Naive thymus-derived CD4-positive, alpha-beta T cell (primary cell): ENCODE measurements around the gene GAS2L1. TPM values are rescaled to one million over a fixed set of nuclear protein-coding genes. Genes with fewer than 3 reads are reported as not detected.

Experiments
- ATAC-seq: fragments of 150-1000 bp; cut with Tn5 transposase; 2 replicates; pipeline ENCODE4 v1.10.0; 2021; ENCODE audit warnings: mild to moderate bottlenecking, moderate library complexity
- CTCF ChIA-PET: fragments of 350-600 bp; sonication (Branson Sonifier 250); formaldehyde crosslinking; loops from one replicate; lab custom pipeline; 2021; ENCODE audit warnings: antibody characterized with exemption; lab: Charles Lee
- POLR2A ChIA-PET: fragments of 350-600 bp; sonication (Branson Sonifier 250); formaldehyde crosslinking; loops from one replicate; lab custom pipeline; 2021; ENCODE audit warnings: antibody characterized with exemption, inconsistent platforms; lab: Charles Lee
- DNase-seq, 9 donors: peaks; one replicate each; pipeline versions ENCODE4 v3.0.0 to v3.0.0-alpha.2; 2020 to 2022; ENCODE audit warnings: mixed read lengths in 1 of 9
- H3K27ac ChIP-seq: one replicate; pipeline ENCODE4 v1.7.0; 2013; ENCODE audit warnings: mild to moderate bottlenecking, low read depth, low read length, moderate library complexity
- H3K27me3 ChIP-seq, 2 donors: one replicate each; pipeline ENCODE4 v1.7.0; 2013; ENCODE audit warnings: low read length in 2 of 2, mild to moderate bottlenecking in 2 of 2, moderate library complexity in 2 of 2; ENCODE audit not compliant: control insufficient read depth in 2 of 2, insufficient read depth in 2 of 2
- H3K36me3 ChIP-seq, 3 experiments: 1 replicate in 2 of 3; 2 replicates in 1 of 3; pipeline ENCODE4 v1.7.0; 2013; ENCODE audit warnings: low read length in 3 of 3, mild to moderate bottlenecking in 3 of 3, moderate library complexity in 1 of 3; ENCODE audit not compliant: insufficient read depth in 3 of 3, control insufficient read depth in 2 of 3
- H3K4me1 ChIP-seq, 2 donors: one replicate each; pipeline ENCODE4 v1.7.0; 2013; ENCODE audit warnings: low read length in 2 of 2, mild to moderate bottlenecking in 2 of 2, moderate library complexity in 1 of 2; ENCODE audit not compliant: control insufficient read depth in 2 of 2, insufficient read depth in 2 of 2
- H3K4me3 ChIP-seq: 2 replicates; pipeline ENCODE4 v1.7.0; 2013; ENCODE audit warnings: mild to moderate bottlenecking, low read length
- H3K9me3 ChIP-seq, 3 experiments: 1 replicate in 2 of 3; 2 replicates in 1 of 3; pipeline ENCODE4 v1.7.0; 2013; ENCODE audit warnings: low read length in 3 of 3; ENCODE audit not compliant: control insufficient read depth in 2 of 3
- H3K27ac Mint-ChIP-seq, 9 donors: one replicate each; pipeline ENCODE4 v1.8.0; 2020 to 2022; ENCODE audit warnings: mixed read lengths in 9 of 9, mild to moderate bottlenecking in 8 of 9, moderate library complexity in 5 of 9, inconsistent platforms in 2 of 9
- H3K27me3 Mint-ChIP-seq, 5 donors: one replicate each; pipeline ENCODE4 v1.8.0; 2021 to 2022; ENCODE audit warnings: mixed read lengths in 5 of 5, mild to moderate bottlenecking in 1 of 5
- H3K36me3 Mint-ChIP-seq, 5 donors: one replicate each; pipeline ENCODE4 v1.8.0; 2020 to 2022; ENCODE audit warnings: mixed read lengths in 5 of 5, mild to moderate bottlenecking in 3 of 5, inconsistent platforms in 1 of 5
- H3K4me1 Mint-ChIP-seq, 7 donors: one replicate each; pipeline ENCODE4 v1.8.0; 2020 to 2022; ENCODE audit warnings: mixed read lengths in 7 of 7, mild to moderate bottlenecking in 3 of 7, inconsistent platforms in 1 of 7
- H3K4me3 Mint-ChIP-seq, 10 donors: one replicate each; pipeline ENCODE4 v1.8.0; 2020 to 2022; ENCODE audit warnings: mild to moderate bottlenecking in 10 of 10, mixed read lengths in 10 of 10, moderate library complexity in 6 of 10, inconsistent platforms in 2 of 10
- H3K9me3 Mint-ChIP-seq, 11 donors: one replicate each; pipeline ENCODE4 v1.8.0; 2020 to 2022; ENCODE audit warnings: mixed read lengths in 11 of 11, mild to moderate bottlenecking in 4 of 11, inconsistent platforms in 1 of 11, moderate library complexity in 1 of 11
- intact Hi-C, 2 donors: fragments of 100-400 bp; cut with micrococcal nuclease; formaldehyde crosslinking; loops; one replicate each; pipeline ENCODE4 v1.15.1; 2023
- polyA plus RNA-seq, 2 donors: library from polyadenylated mRNA; unstranded; fragments of 300-500 nt; fragmentation: Illumina TruSeq; gene quantifications; one replicate each; pipeline ENCODE4 v1.2.3, GENCODE V29; 2021
- total RNA-seq, 6 experiments: library from RNA in 5 of 6; stranded (reverse) in 5 of 6; gene quantifications; 1 replicate in 5 of 6; 2 replicates in 1 of 6; pipeline ENCODE4 v1.2.3 and lab custom pipeline; 2021 to 2026

Gene GAS2L1
- total and polyA plus RNA-seq, 7 experiments from 2014 or later, result 0.09 to 7.5 (median 0.54) TPM; not detected in 2

DNA sequence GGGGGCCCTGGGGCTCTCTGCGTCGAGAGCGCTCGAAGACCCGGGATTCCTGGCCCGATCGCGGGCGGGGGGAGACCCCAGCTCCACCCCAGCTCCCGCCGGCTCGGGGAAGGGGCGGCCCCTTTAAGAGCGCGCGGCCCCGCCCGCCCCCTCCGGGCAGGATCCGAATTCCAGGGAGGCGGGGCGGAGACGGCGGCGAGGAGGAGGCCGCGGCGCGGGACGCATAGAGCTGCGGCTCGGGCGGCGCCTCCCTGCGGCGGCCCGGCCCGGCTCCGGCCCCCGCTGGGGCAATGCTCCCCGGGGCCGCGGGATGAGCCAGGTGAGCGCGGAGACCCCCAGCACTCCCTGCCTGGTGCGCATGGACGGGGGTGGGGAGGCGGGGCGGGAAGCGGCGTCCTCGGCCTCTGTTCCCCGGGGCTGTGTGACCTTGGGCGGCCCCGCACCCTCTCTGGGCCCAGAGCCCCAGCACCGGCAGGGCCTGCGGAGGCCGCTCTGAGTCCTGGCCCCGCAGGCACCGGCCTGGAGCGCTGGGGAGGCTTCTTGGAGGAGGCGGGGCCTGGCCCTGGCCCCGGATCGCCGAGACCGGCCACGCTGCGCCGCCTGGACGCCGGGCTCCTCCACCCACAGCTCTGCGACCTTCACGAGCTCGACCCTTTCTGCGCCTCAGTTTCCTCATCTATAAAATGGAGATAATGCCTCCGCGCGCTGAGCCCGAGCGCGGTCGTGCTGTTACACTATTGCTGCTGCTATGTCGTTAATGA is 565 bp downstream of the GAS2L1 start:
- H3K4me1 Mint-ChIP-seq, result peaks cover 7 to 21% (median 12%) of the 10 kb centered on the region in 7 donors

DNA sequence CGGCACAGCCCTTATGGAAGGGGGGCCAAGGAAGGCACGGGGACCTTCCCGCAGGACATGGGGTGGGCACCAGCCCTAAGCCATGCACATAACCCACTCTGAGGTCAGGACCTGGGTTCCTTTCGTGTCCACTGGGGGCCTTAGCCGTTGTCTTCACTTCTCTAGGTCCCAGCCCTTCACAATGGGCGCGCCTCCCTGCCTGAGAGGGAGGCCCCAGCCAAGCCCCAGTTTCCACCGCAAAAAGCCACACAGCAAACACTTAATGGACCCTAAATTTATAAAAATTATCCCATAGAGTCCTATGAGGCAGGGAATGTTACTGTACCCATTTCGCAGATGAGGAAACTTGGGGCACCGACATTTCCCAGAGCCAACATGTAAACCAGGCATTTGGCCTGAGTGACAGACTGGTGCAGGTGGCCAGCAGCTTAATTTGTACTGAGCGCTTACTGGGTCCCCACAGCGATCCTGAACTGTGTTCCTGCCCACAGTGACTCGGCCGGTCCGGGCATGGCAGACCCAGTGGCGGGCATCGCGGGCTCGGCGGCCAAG is 1.2 kb downstream of the GAS2L1 start:
- Mint-ChIP-seq H3K27me3 (peaks cover 13 to 28% (median 21%) of the 10 kb centered on the region in 5 donors), H3K27ac (no peak overlapping the region), H3K4me3 (peak overlapping the region; percentile 72 to 93 (median 85)), H3K36me3 (no peaks in the 10 kb centered on the region), H3K9me3 (peaks cover 0 to 1% (median 0%) of the 10 kb centered on the region in 11 donors), H3K4me1 (peaks cover 7 to 23% (median 13%) of the 10 kb centered on the region in 7 donors)
- ATAC-seq (no peak), DNase-seq (no peak)
- POLR2A ChIA-PET, result no interaction called here
- no peak overlapping the region for H3K27ac ChIP-seq
- no peaks in the 10 kb centered on the region for H3K36me3 ChIP-seq
- H3K9me3 ChIP-seq, result no peaks in the 10 kb centered on the region
- peaks cover 0 to 12% of the 10 kb centered on the region in 2 donors for H3K27me3 ChIP-seq
- no peak overlapping the region for H3K4me3 ChIP-seq
- H3K4me1 ChIP-seq, result peaks cover 3 to 10% of the 10 kb centered on the region in 2 donors
- intact Hi-C loops, result loop anchor here in 1 of 2 donors (2.0 to 5.0 kb wide), 2 partner anchors 39 to 110 kb away; partner anchors contain the start of gene EWSR1
- CTCF ChIA-PET, result no interaction called here

More for the DNA sequence above, 565 bp downstream of the GAS2L1 start:
- H3K27me3 ChIP-seq, result peaks cover 0 to 12% of the 10 kb centered on the region in 2 donors
- H3K9me3 ChIP-seq, result no peaks in the 10 kb centered on the region
- H3K9me3 Mint-ChIP-seq, result peaks cover 0 to 1% (median 0%) of the 10 kb centered on the region in 11 donors
- H3K36me3 Mint-ChIP-seq, result no peaks in the 10 kb centered on the region
- peak; percentile 30 for ATAC-seq
- H3K27ac Mint-ChIP-seq, result no peak overlapping the region
- ChIA-PET POLR2A (no interaction called here), CTCF (interaction anchor here (0.6 kb wide), 1 partner anchor 80 kb away, joined by 5 read pairs; no protein-coding TSS in a partner anchor)
- peaks cover 6 to 22% (median 15%) of the 10 kb centered on the region in 5 donors for H3K27me3 Mint-ChIP-seq
- H3K27ac ChIP-seq, result no peak overlapping the region
- H3K4me1 ChIP-seq, result peaks cover 3 to 10% of the 10 kb centered on the region in 2 donors
- intact Hi-C loops, result loop anchor here in 1 of 2 donors (2.0 to 5.0 kb wide), 2 partner anchors 38 to 110 kb away; partner anchors contain the start of gene EWSR1
- H3K4me3 Mint-ChIP-seq, result peak overlapping the region; percentile 72 to 93 (median 85)
- peak in 2 of 9 donors; percentile 16 to 74 for DNase-seq
- H3K4me3 ChIP-seq, result peak overlapping the region; percentile 55
- H3K36me3 ChIP-seq, result no peaks in the 10 kb centered on the region

DNA sequence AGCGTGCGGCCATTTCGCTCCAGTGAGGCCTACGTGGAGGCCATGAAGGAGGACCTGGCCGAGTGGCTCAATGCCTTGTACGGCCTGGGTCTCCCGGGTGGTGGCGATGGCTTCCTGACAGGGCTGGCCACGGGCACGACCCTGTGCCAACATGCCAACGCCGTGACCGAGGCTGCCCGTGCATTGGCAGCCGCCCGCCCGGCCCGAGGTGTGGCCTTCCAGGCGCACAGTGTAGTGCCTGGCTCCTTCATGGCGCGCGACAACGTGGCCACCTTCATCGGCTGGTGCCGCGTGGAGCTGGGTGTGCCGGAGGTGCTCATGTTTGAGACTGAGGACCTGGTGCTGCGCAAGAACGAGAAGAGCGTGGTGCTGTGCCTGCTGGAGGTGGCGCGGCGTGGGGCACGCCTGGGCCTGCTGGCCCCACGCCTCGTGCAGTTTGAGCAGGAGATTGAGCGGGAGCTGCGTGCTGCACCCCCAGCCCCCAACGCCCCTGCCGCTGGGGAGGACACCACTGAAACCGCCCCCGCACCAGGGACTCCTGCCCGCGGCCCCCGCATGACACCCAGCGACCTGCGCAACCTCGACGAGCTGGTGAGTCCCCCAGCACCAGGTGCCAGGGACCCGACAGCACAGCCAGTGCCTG is 1.8 kb downstream of the GAS2L1 start:
- DNase-seq (no peak), ATAC-seq (no peak)
- Histone ChIP-seq H3K4me1 (peaks cover 3 to 10% of the 10 kb centered on the region in 2 donors), H3K4me3 (no peak overlapping the region), H3K9me3 (no peaks in the 10 kb centered on the region), H3K27me3 (peaks cover 0 to 16% of the 10 kb centered on the region in 2 donors), H3K36me3 (no peaks in the 10 kb centered on the region), H3K27ac (no peak overlapping the region)
- Mint-ChIP-seq H3K27me3 (peaks cover 19 to 34% (median 25%) of the 10 kb centered on the region in 5 donors), H3K4me1 (peaks cover 7 to 23% (median 18%) of the 10 kb centered on the region in 7 donors), H3K9me3 (peaks cover 0 to 1% (median 0%) of the 10 kb centered on the region in 11 donors), H3K36me3 (no peaks in the 10 kb centered on the region), H3K4me3 (peak overlapping the region in 3 of 10 donors; percentile 5 to 33 (median 9)), H3K27ac (peak overlapping the region in 1 of 9 donors; percentile 31)
- ChIA-PET POLR2A (no interaction called here), CTCF (no interaction called here)
- intact Hi-C loops, result loop anchor here in 1 of 2 donors (5.0 kb wide), 1 partner anchor 109 kb away; no protein-coding TSS in a partner anchor

DNA sequence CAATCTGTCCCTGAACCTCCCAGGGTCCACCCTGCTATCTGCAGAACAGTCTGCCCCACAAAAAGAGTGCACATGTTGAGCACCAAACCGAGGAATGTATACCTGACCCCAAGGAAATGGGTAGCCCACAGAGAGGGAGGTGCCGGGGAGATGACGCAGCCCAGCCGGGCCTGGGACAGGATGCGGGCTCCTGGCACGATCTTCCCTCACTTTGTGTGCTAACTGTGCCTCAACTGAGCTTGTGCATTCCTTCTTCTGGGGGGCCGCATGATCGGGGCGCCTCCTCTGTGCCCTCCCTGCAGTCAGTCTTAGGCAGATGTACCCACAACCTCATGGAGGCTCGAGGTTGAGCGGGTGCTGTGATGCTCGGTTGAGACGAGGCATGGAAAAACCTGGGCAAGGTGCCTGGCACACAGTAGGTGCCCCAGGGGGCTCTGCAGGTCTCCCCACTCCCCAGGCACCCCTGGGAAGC is 2.4 kb downstream of the GAS2L1 start:
- POLR2A ChIA-PET, result no interaction called here
- peak in 1 of 9 donors; percentile 16 for DNase-seq
- no peaks in the 10 kb centered on the region for H3K9me3 ChIP-seq
- H3K27me3 Mint-ChIP-seq, result peaks cover 24 to 40% (median 29%) of the 10 kb centered on the region in 5 donors
- H3K27ac Mint-ChIP-seq, result peak overlapping the region in 2 of 9 donors; percentile 13 to 48
- H3K36me3 Mint-ChIP-seq, result no peaks in the 10 kb centered on the region
- H3K36me3 ChIP-seq, result no peaks in the 10 kb centered on the region
- H3K27ac ChIP-seq, result no peak overlapping the region
- H3K4me3 ChIP-seq, result no peak overlapping the region
- H3K9me3 Mint-ChIP-seq, result peaks cover 0 to 1% (median 0%) of the 10 kb centered on the region in 11 donors
- CTCF ChIA-PET, result no interaction called here
- H3K27me3 ChIP-seq, result peaks cover 0 to 22% of the 10 kb centered on the region in 2 donors
- H3K4me3 Mint-ChIP-seq, result peak overlapping the region in 6 of 10 donors; percentile 5 to 45 (median 18)
- H3K4me1 Mint-ChIP-seq, result peaks cover 11 to 24% (median 22%) of the 10 kb centered on the region in 7 donors
- H3K4me1 ChIP-seq, result peaks cover 3 to 11% of the 10 kb centered on the region in 2 donors
- no peak for ATAC-seq
- intact Hi-C loops, result loop anchor here in 1 of 2 donors (5.0 kb wide), 1 partner anchor 108 kb away; no protein-coding TSS in a partner anchor

DNA sequence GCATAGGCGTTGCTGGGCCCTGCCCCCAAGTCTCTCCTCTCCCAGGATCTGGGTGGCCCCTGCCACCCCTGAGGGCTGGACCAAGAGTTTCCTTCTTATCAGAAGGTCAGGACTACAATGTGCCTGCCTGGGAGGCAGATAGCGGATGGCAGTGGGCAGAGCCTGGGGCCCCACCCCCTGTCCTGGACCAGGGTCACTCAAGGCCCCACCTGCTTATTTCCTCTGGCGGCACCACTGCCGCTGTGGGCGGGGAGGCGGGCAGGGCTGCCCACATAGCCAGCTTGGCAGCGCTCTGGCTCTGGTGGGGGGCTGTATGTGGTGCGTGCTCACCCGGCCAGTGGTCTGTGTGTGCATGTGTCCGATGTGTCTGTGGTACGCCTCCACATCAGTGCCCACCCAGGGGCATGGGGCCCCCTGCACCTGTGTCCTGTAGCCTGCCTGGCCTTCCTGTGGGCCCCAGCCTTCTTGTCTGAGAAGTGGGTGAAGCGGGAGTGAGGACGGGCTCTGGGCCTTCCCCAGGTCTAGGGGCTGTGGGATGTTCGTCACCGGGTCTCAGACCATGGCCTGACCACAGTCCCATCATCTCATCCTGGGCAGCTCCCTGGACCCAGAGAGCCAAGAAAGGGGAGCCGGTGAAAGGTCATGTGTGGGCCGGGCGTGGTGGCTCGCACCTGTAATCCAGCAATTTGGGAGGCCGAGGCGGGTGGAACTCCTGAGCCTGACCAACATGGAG is 3.0 kb downstream of the GAS2L1 start:
- Mint-ChIP-seq H3K9me3 (peaks cover 0 to 3% (median 0%) of the 10 kb centered on the region in 11 donors), H3K4me3 (peak overlapping the region in 1 of 10 donors; percentile 21), H3K27ac (peak overlapping the region in 1 of 9 donors; percentile 18), H3K36me3 (no peaks in the 10 kb centered on the region), H3K4me1 (peaks cover 18 to 31% (median 28%) of the 10 kb centered on the region in 7 donors), H3K27me3 (peaks cover 31 to 42% (median 35%) of the 10 kb centered on the region in 5 donors)
- no peak for ATAC-seq
- no peak overlapping the region for H3K27ac ChIP-seq
- no peak for DNase-seq
- H3K36me3 ChIP-seq, result no peaks in the 10 kb centered on the region
- peaks cover 0 to 28% of the 10 kb centered on the region in 2 donors for H3K27me3 ChIP-seq
- CTCF ChIA-PET, result no interaction called here
- POLR2A ChIA-PET, result no interaction called here
- intact Hi-C loops, result loop anchor here in 1 of 2 donors (5.0 kb wide), 1 partner anchor 108 kb away; no protein-coding TSS in a partner anchor
- peaks cover 3 to 18% of the 10 kb centered on the region in 2 donors for H3K4me1 ChIP-seq
- H3K9me3 ChIP-seq, result no peaks in the 10 kb centered on the region
- H3K4me3 ChIP-seq, result no peak overlapping the region
